NCI-H1436 (cell line): ENCODE measurements around the gene HCN2.

ENCODE experiments used
- DNase-seq: peaks from one replicate; lab custom pipeline; 2025; lab: John Stamatoyannopoulos, UW

Gene HCN2

GRCh38 chr19:571566-571974 lies 18.1 kb upstream of the HCN2 start:
- DNase-seq: no peak

GRCh38 chr19:572140-572742 lies 17.4 kb upstream of the HCN2 start, which contains the start of gene BSG:
Gene BSG, plus strand, starts transcription at chr19:572596. Its CDS starts 39 bp downstream, at chr19:572635.
- DNase-seq: peak; percentile 96

- no peak for DNase-seq
Measured at GRCh38 chr19:572743-573518, 16.8 kb upstream of the HCN2 start.

GRCh38 chr19:573519-573825 lies 16.2 kb upstream of the HCN2 start:
- DNase-seq: no peak

- DNase-seq: no peak
Measured at GRCh38 chr19:574658-575526, 14.8 kb upstream of the HCN2 start.

GRCh38 chr19:575527-576506 lies 13.9 kb upstream of the HCN2 start:
- DNase-seq: no peak

GRCh38 chr19:576768-577438 lies 12.8 kb upstream of the HCN2 start:
- no peak for DNase-seq

- DNase-seq: no peak
Measured at GRCh38 chr19:577439-578392, 12.0 kb upstream of the HCN2 start.

GRCh38 chr19:579111-579841 lies 10.4 kb upstream of the HCN2 start:
- DNase-seq: no peak

- no peak for DNase-seq
Measured at GRCh38 chr19:579842-580155, 9.9 kb upstream of the HCN2 start.

- no peak for DNase-seq
Measured at GRCh38 chr19:580274-580835, 9.3 kb upstream of the HCN2 start.

GRCh38 chr19:581399-582111 lies 8.1 kb upstream of the HCN2 start:
- no peak for DNase-seq

- DNase-seq: no peak
Measured at GRCh38 chr19:582497-583197, 7.0 kb upstream of the HCN2 start.

- DNase-seq: no peak
Measured at GRCh38 chr19:583198-583967, 6.3 kb upstream of the HCN2 start.

GRCh38 chr19:583968-584239 lies 5.8 kb upstream of the HCN2 start:
- DNase-seq: no peak

GRCh38 chr19:584240-585001 lies 5.3 kb upstream of the HCN2 start:
- DNase-seq: peak; percentile 31
